ENCODE measurements around the gene PAPSS2. TPM values are rescaled to one million over a fixed set of nuclear protein-coding genes. Genes with fewer than 3 reads are reported as not detected.

Gene PAPSS2
- total and polyA plus RNA-seq, 4 donors: 24.3 to 86.5 (median 59.3) TPM

- no peak for DNase-seq (ENCODE audit: low spot score)
- 95% methylated on average over 1 of the region's 1 CpG for WGBS
Observed at GRCh38 chr10:87652261-87652660, 7.4 kb upstream of the PAPSS2 start.

More at GRCh38 chr10:87652261-87652660, 7.4 kb upstream of the PAPSS2 start:
- no peak overlapping the region for H3K9ac ChIP-seq (ENCODE audit: low read depth in 1 of 2, low read length in 2 of 2)
- peaks cover 3 to 20% (median 11%) of the 10 kb centered on the region in 4 donors for H3K4me1 ChIP-seq (ENCODE audit: control insufficient read depth in 4 of 4, insufficient read depth in 4 of 4, low read length in 3 of 4)
- no peaks in the 10 kb centered on the region for H3K36me3 ChIP-seq (ENCODE audit: control insufficient read depth in 4 of 4, insufficient read depth in 3 of 4, low read depth in 1 of 4, low read length in 3 of 4)
- no peak overlapping the region for H3K27ac ChIP-seq (ENCODE audit: low read depth in 1 of 2, low read length in 2 of 2)
- H3K9me3 ChIP-seq (ENCODE audit: control insufficient read depth in 4 of 4, low read length in 3 of 4): no peaks in the 10 kb centered on the region
- no peaks in the 10 kb centered on the region for H3K27me3 ChIP-seq (ENCODE audit: control insufficient read depth in 4 of 4, insufficient read depth in 4 of 4, low read length in 3 of 4)
- TF ChIP-seq GABPA (IDR thresholded peaks at IDR 0.05 in 1 of 2, conservative IDR thresholded peaks at IDR 0.05 in 1 of 2): no peak
- no peak for TF ChIP-seq HNF4G (IDR thresholded peaks at IDR 0.05)
- TF ChIP-seq HNF4A (conservative IDR thresholded peaks at IDR 0.05): no peak
- TF ChIP-seq FOXA1 (IDR thresholded peaks at IDR 0.05): no peak
- TF ChIP-seq SP1 (IDR thresholded peaks at IDR 0.05): no peak
- no peak for TF ChIP-seq JUND (IDR thresholded peaks at IDR 0.05)
- TF ChIP-seq RAD21 (IDR thresholded peaks at IDR 0.05): no peak
- no peak for TF ChIP-seq FOXA2 (IDR thresholded peaks at IDR 0.05)
- no peak for TF ChIP-seq ZBTB33 (IDR thresholded peaks at IDR 0.05)
- TF ChIP-seq EGR1 (IDR thresholded peaks at IDR 0.05; ENCODE audit: low read depth in 2 of 2): no peak
- no peak for TF ChIP-seq CTCF (IDR thresholded peaks at IDR 0.05; ENCODE audit: low read depth, low read length, missing input control)
- no peak for TF ChIP-seq REST (IDR thresholded peaks at IDR 0.05)
- no peak for TF ChIP-seq ATF3 (IDR thresholded peaks at IDR 0.05)
- no peak for TF ChIP-seq MAX (IDR thresholded peaks at IDR 0.05)
- TF ChIP-seq RXRA (IDR thresholded peaks at IDR 0.05): no peak
- TF ChIP-seq NR2F2 (IDR thresholded peaks at IDR 0.05): no peak
- no peak for TF ChIP-seq YY1 (IDR thresholded peaks at IDR 0.05)
- TF ChIP-seq TAF1 (conservative IDR thresholded peaks at IDR 0.05): no peak
- H3K4me3 ChIP-seq (ENCODE audit: low read depth in 1 of 3, low read length in 3 of 3): no peak overlapping the region

Data from liver (tissue), 9 donors.